ENCODE data around the gene LHPP. TPM values are rescaled to one million over a fixed set of nuclear protein-coding genes. Genes with fewer than 3 reads are reported as not detected.

LHPP gene
- total RNA-seq, 1 experiment from 2014 or later = 3.7 TPM

GRCh38 chr10:124520558-124521428 is 59.2 kb downstream of the LHPP start:
- CTCF ChIA-PET = interaction anchor here (0.7 to 0.8 kb wide), 2 partner anchors 101 to 525 kb away, joined by 3 to 4 read pairs; no protein-coding TSS in a partner anchor
- BruUV-seq (replicated peaks) = no TSS peak
- H3K4me1 Mint-ChIP-seq (ENCODE audit: insufficient read depth, unreplicated experiment) = peaks cover 13% of the 10 kb centered on the region
- no peak overlapping the region for H3K27ac Mint-ChIP-seq (ENCODE audit: low read depth, unreplicated experiment)
- no peak overlapping the region for H3K4me3 Mint-ChIP-seq (ENCODE audit: unreplicated experiment)
- no peaks in the 10 kb centered on the region for H3K27me3 Mint-ChIP-seq (ENCODE audit: insufficient read depth, unreplicated experiment)
- no peak for DNase-seq (ENCODE audit: unreplicated experiment)
- no peak for TF ChIP-seq CTCF (IDR thresholded peaks at IDR 0.05; ENCODE audit: unreplicated experiment)
- H3K9me3 Mint-ChIP-seq (ENCODE audit: unreplicated experiment) = no peaks in the 10 kb centered on the region
- intact Hi-C loops (cut with micrococcal nuclease) = no loop called here
- POLR2A ChIA-PET = no interaction called here
- H3K36me3 Mint-ChIP-seq (ENCODE audit: insufficient read depth, unreplicated experiment) = no peaks in the 10 kb centered on the region

- Mint-ChIP-seq H3K9me3 (ENCODE audit: unreplicated experiment) (no peaks in the 10 kb centered on the region), H3K4me3 (ENCODE audit: unreplicated experiment) (no peak overlapping the region), H3K4me1 (ENCODE audit: insufficient read depth, unreplicated experiment) (peaks cover 13% of the 10 kb centered on the region), H3K27me3 (ENCODE audit: insufficient read depth, unreplicated experiment) (no peaks in the 10 kb centered on the region), H3K27ac (ENCODE audit: low read depth, unreplicated experiment) (no peak overlapping the region), H3K36me3 (ENCODE audit: insufficient read depth, unreplicated experiment) (no peaks in the 10 kb centered on the region)
- intact Hi-C loops (cut with micrococcal nuclease) = no loop called here
- POLR2A ChIA-PET = no interaction called here
- CTCF ChIA-PET = interaction anchor here (0.8 kb wide), 1 partner anchor 526 kb away, joined by 4 read pairs; no protein-coding TSS in a partner anchor
- TF ChIP-seq CTCF (IDR thresholded peaks at IDR 0.05; ENCODE audit: unreplicated experiment) = no peak
- no peak for DNase-seq (ENCODE audit: unreplicated experiment)
- no TSS peak for BruUV-seq (replicated peaks)
Observed at GRCh38 chr10:124521429-124521871, 59.8 kb downstream of the LHPP start.

GRCh38 chr10:124522131-124522932 is 60.7 kb downstream of the LHPP start:
- CTCF ChIA-PET = interaction anchor here (0.7 to 1.1 kb wide), 3 partner anchors 219 to 527 kb away, joined by 3 to 4 read pairs (median 3); no protein-coding TSS in a partner anchor
- Mint-ChIP-seq H3K4me1 (ENCODE audit: insufficient read depth, unreplicated experiment) (peaks cover 13% of the 10 kb centered on the region), H3K27me3 (ENCODE audit: insufficient read depth, unreplicated experiment) (no peaks in the 10 kb centered on the region), H3K27ac (ENCODE audit: low read depth, unreplicated experiment) (no peak overlapping the region), H3K9me3 (ENCODE audit: unreplicated experiment) (no peaks in the 10 kb centered on the region), H3K4me3 (ENCODE audit: unreplicated experiment) (no peak overlapping the region), H3K36me3 (ENCODE audit: insufficient read depth, unreplicated experiment) (no peaks in the 10 kb centered on the region)
- no TSS peak for BruUV-seq (replicated peaks)
- no peak for TF ChIP-seq CTCF (IDR thresholded peaks at IDR 0.05; ENCODE audit: unreplicated experiment)
- POLR2A ChIA-PET = no interaction called here
- intact Hi-C loops (cut with micrococcal nuclease) = no loop called here
- DNase-seq (ENCODE audit: unreplicated experiment) = no peak
